ENCODE measurements around the gene DYNLT1. TPM values are rescaled to one million over a fixed set of nuclear protein-coding genes. Genes with fewer than 3 reads are reported as not detected.

Gene DYNLT1
- total and polyA plus RNA-seq, 12 donors: 72.4 to 264 (median 126) TPM

DNA sequence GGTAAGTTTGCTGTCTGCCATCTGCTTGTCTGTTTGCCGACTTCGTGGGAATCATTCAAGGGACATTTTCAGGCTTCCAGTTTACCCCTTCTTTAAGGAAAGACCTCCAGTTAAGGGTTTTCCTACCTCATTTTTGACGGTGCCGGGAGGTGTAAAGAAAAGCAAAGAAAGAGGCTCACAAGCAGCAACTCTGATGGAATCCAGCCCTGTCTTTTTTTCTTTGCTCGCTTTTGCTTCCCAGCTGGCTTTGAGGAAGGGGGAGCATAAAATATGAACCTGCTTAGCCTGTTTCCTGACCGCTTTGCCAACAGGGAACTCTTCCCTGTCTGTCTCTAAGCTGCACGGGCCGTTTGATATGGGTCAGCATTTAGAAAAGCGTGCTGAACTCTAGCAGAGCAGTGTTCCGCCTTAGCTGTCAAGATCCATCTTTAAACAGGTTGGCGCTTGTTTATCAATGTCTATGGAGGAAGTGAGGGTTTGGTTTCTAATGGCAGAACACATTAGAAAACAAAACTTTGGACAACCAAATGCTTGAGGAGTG is 19.2 kb upstream of the DYNLT1 start:
- peaks cover 0 to 12% of the 10 kb centered on the region in 2 donors for H3K4me1 ChIP-seq (replicated peaks in 1 of 2)
- no peak for TF ChIP-seq POLR2A (IDR thresholded peaks at IDR 0.05)
- TF ChIP-seq, protein P1, sequence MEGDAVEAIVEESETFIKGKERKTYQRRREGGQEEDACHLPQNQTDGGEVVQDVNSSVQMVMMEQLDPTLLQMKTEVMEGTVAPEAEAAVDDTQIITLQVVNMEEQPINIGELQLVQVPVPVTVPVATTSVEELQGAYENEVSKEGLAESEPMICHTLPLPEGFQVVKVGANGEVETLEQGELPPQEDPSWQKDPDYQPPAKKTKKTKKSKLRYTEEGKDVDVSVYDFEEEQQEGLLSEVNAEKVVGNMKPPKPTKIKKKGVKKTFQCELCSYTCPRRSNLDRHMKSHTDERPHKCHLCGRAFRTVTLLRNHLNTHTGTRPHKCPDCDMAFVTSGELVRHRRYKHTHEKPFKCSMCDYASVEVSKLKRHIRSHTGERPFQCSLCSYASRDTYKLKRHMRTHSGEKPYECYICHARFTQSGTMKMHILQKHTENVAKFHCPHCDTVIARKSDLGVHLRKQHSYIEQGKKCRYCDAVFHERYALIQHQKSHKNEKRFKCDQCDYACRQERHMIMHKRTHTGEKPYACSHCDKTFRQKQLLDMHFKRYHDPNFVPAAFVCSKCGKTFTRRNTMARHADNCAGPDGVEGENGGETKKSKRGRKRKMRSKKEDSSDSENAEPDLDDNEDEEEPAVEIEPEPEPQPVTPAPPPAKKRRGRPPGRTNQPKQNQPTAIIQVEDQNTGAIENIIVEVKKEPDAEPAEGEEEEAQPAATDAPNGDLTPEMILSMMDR (IDR thresholded peaks at IDR 0.05): no peak
- no peak overlapping the region for H3K27ac ChIP-seq
- DNase-seq: peak in 1 of 7 donors; percentile 46
- no peaks in the 10 kb centered on the region for H3K36me3 ChIP-seq (replicated peaks in 1 of 2)
- H3K4me3 ChIP-seq: no peak overlapping the region
- 60 to 68% (median 65%) methylated on average over 11 of the region's 11 CpGs for WGBS, 4 donors
- intact Hi-C loops (cut with DNase I): no loop called here
- H3K9me3 ChIP-seq (replicated peaks in 1 of 3): no peaks in the 10 kb centered on the region
- H3K27me3 ChIP-seq: no peaks in the 10 kb centered on the region

DNA sequence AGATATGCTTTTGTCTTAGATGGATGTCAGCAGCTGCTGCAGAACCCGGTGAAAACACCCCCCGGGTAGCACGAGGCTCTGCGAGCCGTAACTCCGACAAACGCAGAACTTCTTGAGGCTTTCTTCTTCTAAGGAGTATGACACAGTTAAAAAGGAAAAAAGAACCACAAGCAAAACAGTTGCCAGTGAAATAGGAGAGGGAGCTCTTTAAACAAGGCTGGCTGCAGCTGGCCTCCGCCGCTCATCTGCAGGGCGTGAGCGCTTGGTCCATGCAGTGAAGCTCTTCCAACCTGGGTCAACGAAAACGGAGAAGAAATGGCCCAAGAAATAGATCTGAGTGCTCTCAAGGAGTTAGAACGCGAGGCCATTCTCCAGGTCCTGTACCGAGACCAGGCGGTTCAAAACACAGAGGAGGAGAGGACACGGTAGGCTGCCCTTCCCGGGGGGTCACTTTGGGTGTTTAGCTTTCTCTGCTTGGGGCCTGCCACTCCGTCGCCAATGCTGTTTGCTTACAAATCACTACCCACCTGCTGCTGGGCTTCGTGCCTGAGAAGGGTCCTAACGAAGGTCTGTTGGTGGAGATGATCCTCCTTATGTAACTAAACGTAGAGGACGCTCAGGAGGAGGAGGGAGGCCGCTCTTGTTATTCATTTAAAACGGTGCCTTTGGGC is 18.5 kb upstream of the DYNLT1 start:
- H3K27me3 ChIP-seq: no peaks in the 10 kb centered on the region
- H3K4me1 ChIP-seq (replicated peaks in 1 of 2): peaks cover 0 to 12% of the 10 kb centered on the region in 2 donors
- TF ChIP-seq POLR2A (IDR thresholded peaks at IDR 0.05): no peak
- TF ChIP-seq, protein P1 (IDR thresholded peaks at IDR 0.05): no peak
- no peaks in the 10 kb centered on the region for H3K36me3 ChIP-seq (replicated peaks in 1 of 2)
- no peaks in the 10 kb centered on the region for H3K9me3 ChIP-seq (replicated peaks in 1 of 3)
- H3K27ac ChIP-seq: peak overlapping the region in 2 of 5 donors; percentile 13 to 45
- H3K4me3 ChIP-seq: no peak overlapping the region
- intact Hi-C loops (cut with DNase I): no loop called here
- no peak for DNase-seq
- WGBS, 4 donors: 48 to 59% (median 56%) methylated on average over 27 of the region's 27 CpGs

DNA sequence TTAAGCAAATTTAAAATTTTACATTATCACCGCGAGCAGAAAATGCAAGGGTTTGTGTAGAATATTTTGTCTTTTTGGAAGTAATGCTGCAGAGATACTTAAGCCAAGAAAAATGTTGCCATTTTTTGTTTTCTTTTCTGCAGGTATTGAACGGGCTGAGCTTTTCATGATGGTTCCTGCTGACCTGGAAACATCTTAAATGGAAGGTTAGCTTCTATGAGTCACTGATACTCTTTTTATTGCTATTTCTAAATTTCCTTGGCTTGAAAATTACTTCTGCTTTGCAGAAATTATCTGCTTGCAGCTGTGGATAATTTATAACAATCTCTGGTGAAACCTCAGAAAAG is 18.0 kb upstream of the DYNLT1 start:
- 56 to 69% (median 61%) methylated on average over 3 of the region's 3 CpGs for WGBS, 4 donors
- H3K4me1 ChIP-seq (replicated peaks in 1 of 2): peaks cover 0 to 12% of the 10 kb centered on the region in 2 donors
- H3K27ac ChIP-seq: peak overlapping the region in 1 of 5 donors; percentile 13
- no peaks in the 10 kb centered on the region for H3K27me3 ChIP-seq
- TF ChIP-seq, protein P1 (IDR thresholded peaks at IDR 0.05): no peak
- TF ChIP-seq POLR2A (IDR thresholded peaks at IDR 0.05): no peak
- H3K9me3 ChIP-seq (replicated peaks in 1 of 3): no peaks in the 10 kb centered on the region
- no peaks in the 10 kb centered on the region for H3K36me3 ChIP-seq (replicated peaks in 1 of 2)
- no peak for DNase-seq
- intact Hi-C loops (cut with DNase I): no loop called here
- H3K4me3 ChIP-seq: no peak overlapping the region

DNA sequence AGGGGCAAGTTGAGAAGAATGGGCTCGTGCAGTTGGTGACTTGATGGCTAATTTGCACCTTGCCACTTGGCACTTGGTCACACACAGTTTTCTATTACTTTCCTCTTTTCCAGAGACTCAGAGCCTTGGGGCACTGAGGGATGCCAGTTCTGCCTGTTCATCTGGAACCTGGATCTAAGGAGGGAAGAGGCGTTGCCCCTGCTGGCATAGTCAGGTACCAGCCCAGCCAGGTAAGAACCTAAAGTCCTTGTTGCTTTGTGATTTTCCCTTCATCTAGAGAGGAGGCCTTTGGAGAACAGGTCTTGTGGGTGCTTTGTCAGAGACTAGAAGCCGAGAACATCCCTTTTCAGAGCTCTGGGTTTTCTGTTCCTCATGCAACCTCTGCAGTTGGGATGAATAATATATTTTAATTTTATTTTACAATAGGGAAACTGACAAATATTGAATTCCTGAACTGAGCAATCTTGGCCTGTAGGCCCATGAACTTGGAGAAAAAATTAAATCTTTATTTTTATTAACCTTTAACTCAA is 16.7 kb upstream of the DYNLT1 start:
- no peak for DNase-seq
- Histone ChIP-seq H3K27me3 (no peaks in the 10 kb centered on the region), H3K27ac (no peak overlapping the region), H3K9me3 (replicated peaks in 1 of 3) (no peaks in the 10 kb centered on the region), H3K4me3 (no peak overlapping the region), H3K36me3 (replicated peaks in 1 of 2) (no peaks in the 10 kb centered on the region), H3K4me1 (replicated peaks in 1 of 2) (peaks cover 0 to 12% of the 10 kb centered on the region in 2 donors)
- intact Hi-C loops (cut with DNase I): no loop called here
- 80 to 97% (median 89%) methylated on average over 3 of the region's 3 CpGs for WGBS, 4 donors
- TF ChIP-seq, protein P1 (IDR thresholded peaks at IDR 0.05): no peak
- no peak for TF ChIP-seq POLR2A (IDR thresholded peaks at IDR 0.05)

All from adrenal gland (tissue), 12 donors.